Activated naive CD4-positive, alpha-beta T cell (primary cell): Measurements from ENCODE around the gene RNF220.
"Not testable (repeated sequence)": the region's sequence is repeated elsewhere in the genome, so short reads cannot be mapped to it uniquely, and the experiment has no call there.

Experiments used
- DNase-seq, 4 experiments: peaks; one replicate each; lab custom pipeline; 2025; lab: John Stamatoyannopoulos, UW

Gene RNF220

DNA sequence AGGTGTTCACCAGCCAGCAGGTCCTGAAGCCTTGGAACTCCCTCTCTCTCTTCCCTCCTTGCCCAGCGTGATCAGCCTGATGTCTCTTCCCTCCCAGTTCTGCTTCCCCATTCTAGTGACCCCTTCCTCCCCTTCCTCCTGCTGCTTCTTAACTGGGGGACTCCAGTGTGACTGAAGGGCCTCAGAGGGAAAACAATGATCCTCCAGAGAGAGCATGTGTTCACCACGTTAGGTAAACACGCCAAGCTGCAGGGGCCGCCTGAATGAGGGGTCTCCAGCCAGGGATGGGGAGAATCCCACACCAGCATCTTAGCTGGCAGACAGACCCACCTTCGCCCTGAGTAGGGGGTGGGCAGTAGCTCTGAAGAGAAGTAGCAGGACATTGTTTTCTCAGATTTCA is 144.5 kb downstream of the RNF220 start:
- DNase-seq = no peak

- DNase-seq = no peak
Measured at GRCh38 chr1:44553127-44553758, 148.2 kb downstream of the RNF220 start.

- DNase-seq = no peak
Measured at GRCh38 chr1:44553771-44554170, 148.7 kb downstream of the RNF220 start.

- DNase-seq = no peak
Measured at GRCh38 chr1:44554706-44555105, 149.7 kb downstream of the RNF220 start.

DNA sequence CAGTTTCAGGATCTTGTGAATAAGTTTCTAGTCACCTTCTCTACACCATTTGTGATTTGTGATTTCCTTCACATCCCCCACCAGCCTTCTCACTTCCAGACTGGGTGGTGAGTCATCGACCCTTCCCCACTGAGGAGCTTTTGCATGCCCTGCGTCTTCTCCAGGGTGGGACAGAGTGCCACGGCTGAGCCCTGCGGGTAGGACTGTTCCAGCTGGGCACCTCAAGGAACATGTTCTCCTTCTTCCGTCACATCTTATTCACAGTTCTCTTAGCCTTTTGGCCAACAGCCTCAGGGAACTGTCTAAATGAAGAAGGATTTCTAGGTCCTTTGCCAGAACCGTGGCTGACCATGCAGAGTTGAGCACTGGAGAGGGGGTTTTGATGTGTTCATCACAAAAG is 152.7 kb downstream of the RNF220 start:
- DNase-seq = no peak

- DNase-seq = no peak
Measured at GRCh38 chr1:44558883-44559282, 153.8 kb downstream of the RNF220 start.

DNA sequence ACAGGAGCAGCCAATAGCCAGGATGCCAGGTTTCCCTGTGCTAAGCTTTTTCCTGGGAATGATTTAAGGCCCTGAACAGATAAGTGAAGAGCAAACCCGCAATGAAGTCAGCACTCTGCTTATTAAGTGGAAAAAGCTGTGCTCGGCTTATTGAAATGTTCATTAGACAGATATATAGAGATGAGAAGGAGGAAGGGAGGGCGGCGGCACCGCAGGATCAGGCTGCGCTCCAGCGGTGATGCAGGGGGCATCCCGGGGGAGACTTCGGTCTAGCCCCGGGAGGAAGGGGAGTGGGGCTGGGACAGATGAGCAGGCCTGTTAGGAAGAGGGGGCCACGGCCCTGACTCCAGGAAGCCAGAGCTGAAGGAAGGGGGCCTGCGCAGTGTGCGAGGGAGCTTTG is 154.3 kb downstream of the RNF220 start:
- DNase-seq = no peak

- DNase-seq = no peak
Measured at GRCh38 chr1:44559913-44560312, 154.9 kb downstream of the RNF220 start.

- not testable (repeated sequence) for DNase-seq
Measured at GRCh38 chr1:44560696-44561095, 155.6 kb downstream of the RNF220 start.

DNA sequence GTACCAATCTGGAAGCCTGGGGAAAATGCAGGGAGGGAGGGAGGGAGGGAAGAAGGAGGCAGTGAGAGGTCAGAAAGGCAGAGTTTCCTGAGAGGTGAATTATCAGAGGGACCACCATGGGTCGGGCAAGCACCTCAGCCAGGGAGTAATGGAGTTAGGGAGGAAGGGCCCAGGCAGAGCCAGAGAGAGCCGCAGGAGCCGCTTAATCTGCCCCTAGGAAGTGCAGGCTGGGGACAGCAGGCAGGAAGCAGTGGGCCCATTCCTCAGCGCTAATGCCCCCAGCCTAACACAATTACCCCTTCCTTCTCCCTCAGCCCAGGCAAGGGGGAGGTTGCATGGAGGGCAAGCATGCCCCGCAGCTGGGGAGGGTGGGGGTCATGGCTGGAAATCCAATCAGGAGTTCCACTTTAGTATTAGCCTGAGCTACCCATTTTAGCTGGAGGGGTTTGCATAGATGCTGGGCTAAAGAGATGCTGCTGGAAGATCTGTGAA is 160.2 kb downstream of the RNF220 start:
- DNase-seq = no peak

DNA sequence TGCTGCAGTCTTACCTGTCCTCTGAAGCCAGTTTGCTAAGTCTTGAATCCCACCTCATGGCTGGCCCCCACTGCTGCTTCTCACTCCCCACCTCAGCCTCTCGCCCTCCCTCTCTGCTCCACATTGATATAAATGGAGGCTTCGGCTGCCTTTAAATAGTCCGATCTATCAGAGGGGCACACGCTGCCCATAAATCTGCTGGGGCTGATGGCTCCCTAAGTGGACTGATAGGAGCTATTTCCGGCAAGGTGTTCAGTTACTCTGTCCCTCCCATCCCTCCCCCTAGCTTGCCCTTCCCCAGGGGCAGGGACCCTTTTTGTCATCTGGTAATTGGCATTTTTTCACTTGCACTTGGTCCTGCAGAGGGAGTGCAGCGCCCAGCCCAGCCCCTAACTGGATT is 160.8 kb downstream of the RNF220 start:
- no peak for DNase-seq

DNA sequence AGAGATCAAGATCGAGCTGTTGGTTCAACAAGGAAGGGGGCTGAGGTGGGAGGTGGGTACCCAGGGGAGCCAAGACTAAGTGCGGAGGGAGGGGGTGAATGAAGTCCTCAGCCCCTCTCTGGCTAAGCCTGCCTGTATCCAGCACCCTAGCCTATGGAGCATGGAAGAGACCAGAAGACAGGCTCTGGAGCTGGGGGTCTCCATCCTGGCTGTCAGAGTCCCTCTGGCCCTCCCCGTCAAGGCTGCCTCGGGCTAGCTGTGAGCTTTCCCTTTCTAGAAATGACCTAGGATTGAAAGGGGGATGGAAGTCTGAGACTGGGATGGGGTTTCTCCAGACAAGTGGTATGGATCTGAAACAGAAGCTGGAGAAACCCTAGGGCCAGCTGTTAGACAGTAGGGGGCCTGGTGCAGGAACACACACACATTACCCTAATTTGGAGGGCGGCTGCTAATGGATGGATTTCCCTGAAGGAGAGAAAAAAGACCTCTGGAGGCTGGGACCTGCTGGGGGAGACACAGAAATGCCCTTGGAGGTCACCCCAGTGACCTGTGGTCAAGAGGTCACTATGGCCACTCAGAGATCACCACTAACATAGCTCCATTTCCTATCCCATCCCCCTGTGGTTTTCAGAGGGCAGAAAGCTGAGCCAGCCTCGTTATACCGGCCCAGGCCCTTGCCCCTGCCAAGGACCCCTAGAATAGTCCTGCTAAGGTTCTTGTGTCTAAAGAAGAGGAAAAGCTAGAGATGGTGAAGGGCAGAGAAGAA is 161.4 kb downstream of the RNF220 start:
- DNase-seq = no peak

DNA sequence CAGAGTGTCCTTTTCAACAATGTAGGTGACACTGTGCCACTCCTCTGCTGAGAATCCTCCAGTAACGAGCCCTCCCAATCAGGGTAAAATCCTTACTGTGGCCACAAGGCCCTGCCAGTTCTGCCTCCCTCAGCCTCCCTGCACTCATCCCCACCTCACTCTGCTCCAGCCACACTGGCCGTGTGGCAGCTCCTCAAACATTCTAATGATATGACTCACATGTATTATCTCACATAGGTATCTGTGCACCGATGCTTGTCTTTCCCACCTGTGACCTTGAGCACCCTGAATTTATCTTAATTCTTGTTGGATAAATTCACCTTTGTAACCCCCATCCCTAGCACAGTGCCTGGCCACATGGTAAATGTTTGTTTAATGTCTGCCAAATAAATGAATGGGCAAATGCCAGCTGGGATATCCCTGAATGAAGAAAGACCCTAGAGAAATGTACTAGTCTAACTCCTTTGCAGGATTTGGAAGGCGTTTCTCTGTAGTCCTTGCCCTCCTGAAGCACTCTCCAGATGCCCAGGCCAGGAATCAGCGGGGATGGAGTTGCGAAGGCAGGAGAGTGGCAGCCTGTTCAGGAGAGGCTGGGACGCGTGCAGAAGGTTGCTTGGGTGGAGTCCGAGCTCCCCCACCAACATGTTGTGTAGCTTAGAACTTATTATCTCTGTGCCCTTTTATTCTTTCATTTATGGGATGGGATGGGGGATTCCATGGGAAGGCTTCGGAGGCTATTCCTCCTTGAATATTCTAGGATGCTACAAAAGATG is 163.3 kb downstream of the RNF220 start:
- DNase-seq = no peak

DNA sequence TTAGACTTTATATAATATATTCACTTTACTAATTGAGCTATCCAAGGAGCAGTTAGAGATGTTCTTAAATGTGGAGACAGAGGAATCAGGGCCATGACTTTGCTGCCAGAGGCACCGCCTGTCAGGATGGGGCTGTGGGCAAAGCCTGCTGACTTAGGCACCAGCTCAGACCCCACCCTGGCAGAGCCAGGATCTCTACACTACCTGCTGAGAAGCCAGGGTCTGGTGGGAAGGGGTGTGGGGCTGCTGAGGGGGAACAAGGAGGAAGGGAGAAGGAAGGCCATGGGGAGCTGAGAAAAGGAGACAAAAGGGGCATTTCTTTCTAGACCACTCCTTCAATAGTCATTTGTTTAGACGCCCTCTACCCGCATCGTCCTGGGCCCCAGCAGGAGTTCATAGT is 164.4 kb downstream of the RNF220 start:
- DNase-seq = no peak

DNA sequence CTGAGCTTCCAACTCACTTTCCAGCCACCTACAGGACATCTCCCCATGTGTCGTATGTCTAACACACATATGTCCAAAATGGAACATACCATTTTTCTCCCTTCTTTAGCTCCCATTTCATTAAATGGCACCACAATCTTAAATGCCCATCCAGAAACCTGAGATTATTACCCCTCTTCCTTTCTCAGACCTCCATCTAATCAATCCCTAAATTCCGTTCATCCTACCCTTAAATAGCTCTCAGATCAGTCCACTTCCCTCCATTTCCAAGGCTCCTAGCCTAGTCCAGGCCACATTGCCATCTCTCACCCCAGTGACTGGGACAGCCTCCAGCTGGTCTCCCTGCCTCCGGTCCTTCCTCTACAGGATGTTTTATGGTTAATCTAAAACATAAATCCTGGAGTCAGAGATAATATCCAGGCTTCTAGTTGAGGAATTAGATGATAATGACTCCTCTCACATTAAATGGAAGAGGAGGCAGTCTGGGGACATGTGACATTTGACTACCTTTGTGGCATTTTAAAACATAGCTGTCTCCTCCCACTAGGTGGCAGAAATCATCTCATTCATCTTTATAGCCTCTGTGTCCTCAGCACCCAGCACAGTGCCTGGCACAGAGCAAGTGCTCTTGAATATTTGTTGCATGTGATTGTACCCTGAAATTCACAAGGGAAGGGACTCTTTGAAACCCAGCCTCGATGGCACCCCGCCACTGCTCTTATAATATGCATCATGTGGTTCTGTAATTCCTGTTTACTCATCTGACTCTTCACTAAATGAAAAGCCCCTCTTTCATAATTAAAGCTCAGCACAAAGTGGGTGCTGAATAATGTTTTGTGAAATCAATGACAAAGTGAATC is 166.9 kb downstream of the RNF220 start:
- no peak for DNase-seq

GRCh38 chr1:44572572-44572879 is 167.5 kb downstream of the RNF220 start:
- DNase-seq = no peak

DNA sequence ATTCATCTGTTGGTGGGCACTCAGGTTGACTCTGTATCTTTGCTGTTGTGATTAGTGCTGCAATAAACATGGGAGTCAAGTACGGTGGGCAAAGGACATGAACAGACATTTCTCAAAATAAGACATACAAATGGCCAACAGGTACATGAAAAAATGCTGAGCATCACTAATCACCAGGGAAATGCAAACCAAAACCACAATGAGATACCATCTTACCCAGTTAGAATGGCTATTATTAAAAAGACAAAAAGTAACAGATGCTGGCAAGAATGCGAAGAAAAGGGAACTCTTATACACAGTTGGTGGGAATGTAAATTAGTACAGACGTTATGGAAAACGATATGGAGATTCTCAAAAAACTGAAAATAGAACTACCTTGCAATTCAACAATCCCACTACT is 170.3 kb downstream of the RNF220 start:
- DNase-seq = no peak

DNA sequence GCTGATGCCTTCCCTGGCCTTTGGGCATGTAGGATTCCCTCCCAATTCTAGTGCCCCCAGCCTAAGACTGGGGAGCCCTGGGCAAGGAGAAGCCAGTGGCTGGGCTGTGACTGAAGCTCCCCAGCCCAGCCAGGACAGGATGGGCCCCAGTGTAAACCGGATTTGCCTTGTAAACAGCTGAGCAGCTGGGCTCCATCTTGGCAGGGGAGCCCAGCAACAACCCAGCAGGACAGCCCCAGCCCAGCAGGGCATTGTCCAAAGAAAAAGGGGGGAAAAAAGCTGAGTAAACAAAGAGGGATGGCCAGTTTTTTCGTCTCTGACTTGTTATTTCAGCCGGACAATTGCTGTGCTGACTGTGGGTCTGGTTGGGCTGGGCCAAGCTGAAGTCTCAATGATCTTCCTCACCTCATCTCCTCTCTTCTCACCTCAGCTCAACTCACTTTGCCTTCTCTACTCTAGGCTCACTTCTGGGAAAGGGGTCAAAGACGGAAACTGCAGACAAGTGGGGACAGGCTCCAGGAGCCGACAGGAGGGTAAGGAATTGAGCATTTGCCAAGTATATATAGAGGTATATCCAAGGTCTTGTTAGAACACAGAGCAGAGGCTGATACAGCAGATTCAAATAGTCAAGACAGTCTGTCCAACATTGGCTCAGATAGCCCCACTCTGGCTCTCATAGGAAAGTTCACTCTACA is 171.5 kb downstream of the RNF220 start:
- no peak for DNase-seq

GRCh38 chr1:44581205-44581604 is 176.2 kb downstream of the RNF220 start:
- DNase-seq = no peak

GRCh38 chr1:44584167-44584566 is 179.1 kb downstream of the RNF220 start:
- no peak for DNase-seq

GRCh38 chr1:44585315-44585920 is 180.4 kb downstream of the RNF220 start:
- no peak for DNase-seq
